ENCODE results near the gene FMNL1. TPM values are rescaled to one million over a fixed set of nuclear protein-coding genes. Genes with fewer than 3 reads are reported as not detected.
"Not testable (repeated sequence)": the region's sequence is repeated elsewhere in the genome, so short reads cannot be mapped to it uniquely, and the experiment has no call there.

The FMNL1 gene
- polyA plus RNA-seq, 1 donor (not counting 4 experiments of a cell fraction or from before 2014, with no cell fraction given), result 0.46 TPM

GRCh38 chr17:45248132-45248957 lies 26.7 kb downstream of the FMNL1 start:
- H4K20me1 ChIP-seq (ENCODE audit: control insufficient read depth, extremely low read depth, insufficient read depth, low read length), result no peaks in the 10 kb centered on the region
- peak overlapping the region; percentile 76 for H3K27ac ChIP-seq (ENCODE audit: control insufficient read depth, insufficient read depth, low read length)
- H2AFZ ChIP-seq (ENCODE audit: control insufficient read depth, low read length), result peak overlapping the region; percentile 53
- H3K9ac ChIP-seq (ENCODE audit: control insufficient read depth, extremely low read depth, insufficient read depth, low read length), result peak overlapping the region; percentile 76
- H3K9me1 ChIP-seq (ENCODE audit: control insufficient read depth, extremely low read depth, insufficient read depth, low read length), result no peaks in the 10 kb centered on the region
- no peak for TF ChIP-seq EZH2 (IDR thresholded peaks at IDR 0.05; ENCODE audit: low read length)
- no peak for TF ChIP-seq CTCF (optimal IDR thresholded peaks at IDR 0.05 in 1 of 3, IDR thresholded peaks at IDR 0.05 in 1 of 3, conservative IDR thresholded peaks at IDR 0.05 in 1 of 3; ENCODE audit: extremely low read depth in 1 of 3, insufficient read depth in 2 of 3, low read length in 3 of 3)
- dilution Hi-C loops (cut with MboI; ENCODE audit: extremely low pct_ligation_motif_present, low sequenced_read_pairs), result no loop called here
- peaks cover 3% of the 10 kb centered on the region for H3K79me2 ChIP-seq (ENCODE audit: control insufficient read depth, insufficient read depth, low read length)
- H3K4me2 ChIP-seq (ENCODE audit: control insufficient read depth, extremely low read depth, insufficient read depth, low read depth, low read length), result peak overlapping the region; percentile 95
- DNase-seq (ENCODE audit: low read depth, low spot score), result no peak
- no peaks in the 10 kb centered on the region for H3K27me3 ChIP-seq (ENCODE audit: control insufficient read depth, extremely low read depth, insufficient read depth, low read length)
- H3K4me1 ChIP-seq (ENCODE audit: control insufficient read depth, extremely low read depth, insufficient read depth, low read length), result peaks cover 8% of the 10 kb centered on the region
- peaks cover 0 to 11% of the 10 kb centered on the region in 2 experiments for H3K36me3 ChIP-seq (ENCODE audit: control insufficient read depth in 2 of 2, extremely low read depth in 1 of 2, insufficient read depth in 2 of 2, low read length in 2 of 2)
- peak overlapping the region; percentile 78 to 84 (median 82) for H3K4me3 ChIP-seq (ENCODE audit: control insufficient read depth in 2 of 3, extremely low read depth in 1 of 3, insufficient read depth in 2 of 3, low read depth in 1 of 3, low read length in 3 of 3)
- no peaks in the 10 kb centered on the region for H3K9me3 ChIP-seq (ENCODE audit: control insufficient read depth, low read depth, low read length)
- FAIRE-seq, result no peak

GRCh38 chr17:45251931-45252330 lies 30.2 kb downstream of the FMNL1 start:
- peaks cover 3% of the 10 kb centered on the region for H3K79me2 ChIP-seq (ENCODE audit: control insufficient read depth, insufficient read depth, low read length)
- no peak overlapping the region for H2AFZ ChIP-seq (ENCODE audit: control insufficient read depth, low read length)
- H3K36me3 ChIP-seq (ENCODE audit: control insufficient read depth in 2 of 2, extremely low read depth in 1 of 2, insufficient read depth in 2 of 2, low read length in 2 of 2), result peaks cover 0 to 11% of the 10 kb centered on the region in 2 experiments
- H3K4me3 ChIP-seq (ENCODE audit: control insufficient read depth in 2 of 3, extremely low read depth in 1 of 3, insufficient read depth in 2 of 3, low read depth in 1 of 3, low read length in 3 of 3), result no peak overlapping the region
- no peaks in the 10 kb centered on the region for H3K9me3 ChIP-seq (ENCODE audit: control insufficient read depth, low read depth, low read length)
- DNase-seq (ENCODE audit: low read depth, low spot score) (no peak), FAIRE-seq (no peak)
- H3K27me3 ChIP-seq (ENCODE audit: control insufficient read depth, extremely low read depth, insufficient read depth, low read length), result no peaks in the 10 kb centered on the region
- TF ChIP-seq EZH2 (IDR thresholded peaks at IDR 0.05; ENCODE audit: low read length) (no peak), CTCF (optimal IDR thresholded peaks at IDR 0.05 in 1 of 3, IDR thresholded peaks at IDR 0.05 in 1 of 3, conservative IDR thresholded peaks at IDR 0.05 in 1 of 3; ENCODE audit: extremely low read depth in 1 of 3, insufficient read depth in 2 of 3, low read length in 3 of 3) (no peak)
- no peak overlapping the region for H3K27ac ChIP-seq (ENCODE audit: control insufficient read depth, insufficient read depth, low read length)
- H4K20me1 ChIP-seq (ENCODE audit: control insufficient read depth, extremely low read depth, insufficient read depth, low read length), result no peaks in the 10 kb centered on the region
- dilution Hi-C loops (cut with MboI; ENCODE audit: extremely low pct_ligation_motif_present, low sequenced_read_pairs), result no loop called here
- peaks cover 13% of the 10 kb centered on the region for H3K4me1 ChIP-seq (ENCODE audit: control insufficient read depth, extremely low read depth, insufficient read depth, low read length)
- no peaks in the 10 kb centered on the region for H3K9me1 ChIP-seq (ENCODE audit: control insufficient read depth, extremely low read depth, insufficient read depth, low read length)
- H3K9ac ChIP-seq (ENCODE audit: control insufficient read depth, extremely low read depth, insufficient read depth, low read length), result no peak overlapping the region
- no peak overlapping the region for H3K4me2 ChIP-seq (ENCODE audit: control insufficient read depth, extremely low read depth, insufficient read depth, low read depth, low read length)

- H3K36me3 ChIP-seq (ENCODE audit: control insufficient read depth in 2 of 2, extremely low read depth in 1 of 2, insufficient read depth in 2 of 2, low read length in 2 of 2), result peaks cover 0 to 11% of the 10 kb centered on the region in 2 experiments
- H2AFZ ChIP-seq (ENCODE audit: control insufficient read depth, low read length); H3K9me1 ChIP-seq (ENCODE audit: control insufficient read depth, extremely low read depth, insufficient read depth, low read length); FAIRE-seq; H4K20me1 ChIP-seq (ENCODE audit: control insufficient read depth, extremely low read depth, insufficient read depth, low read length); H3K27ac ChIP-seq (ENCODE audit: control insufficient read depth, insufficient read depth, low read length); H3K4me2 ChIP-seq (ENCODE audit: control insufficient read depth, extremely low read depth, insufficient read depth, low read depth, low read length); H3K9ac ChIP-seq (ENCODE audit: control insufficient read depth, extremely low read depth, insufficient read depth, low read length); H3K4me3 ChIP-seq (ENCODE audit: control insufficient read depth in 2 of 3, extremely low read depth in 1 of 3, insufficient read depth in 2 of 3, low read depth in 1 of 3, low read length in 3 of 3); H3K9me3 ChIP-seq (ENCODE audit: control insufficient read depth, low read depth, low read length); dilution Hi-C loops (cut with MboI; ENCODE audit: extremely low pct_ligation_motif_present, low sequenced_read_pairs); H3K79me2 ChIP-seq (ENCODE audit: control insufficient read depth, insufficient read depth, low read length); DNase-seq (ENCODE audit: low read depth, low spot score); H3K27me3 ChIP-seq (ENCODE audit: control insufficient read depth, extremely low read depth, insufficient read depth, low read length): not testable (repeated sequence)
- peaks cover 13% of the 10 kb centered on the region for H3K4me1 ChIP-seq (ENCODE audit: control insufficient read depth, extremely low read depth, insufficient read depth, low read length)
Observed at GRCh38 chr17:45253237-45253636, 31.6 kb downstream of the FMNL1 start.
